Measurements from ENCODE around the gene DRC7. TPM values are rescaled to one million over a fixed set of nuclear protein-coding genes. Genes with fewer than 3 reads are reported as not detected.
"Not testable (repeated sequence)": the region's sequence is repeated elsewhere in the genome, so short reads cannot be mapped to it uniquely, and the experiment has no call there.

Gene DRC7
- polyA plus RNA-seq, 3 donors from 2014 or later = not detected

- Mint-ChIP-seq H3K4me3 (no peak overlapping the region), H3K36me3 (peaks cover 4 to 13% (median 12%) of the 10 kb centered on the region in 3 donors), H3K9me3 (no peaks in the 10 kb centered on the region), H3K27ac (no peak overlapping the region), H3K4me1 (no peaks in the 10 kb centered on the region), H3K27me3 (ENCODE audit: low read depth in 3 of 3) (peaks cover 0 to 4% (median 0%) of the 10 kb centered on the region in 3 donors)
- no peak for DNase-seq
These were observed 81.3 kb downstream of the DRC7 start for GRCh38 chr16:57775661-57776469.

GRCh38 chr16:57778658-57779057 is 84.1 kb downstream of the DRC7 start:
- no peaks in the 10 kb centered on the region for H3K4me1 Mint-ChIP-seq
- DNase-seq = no peak
- no peak overlapping the region for H3K27ac Mint-ChIP-seq
- H3K4me3 Mint-ChIP-seq = no peak overlapping the region
- H3K9me3 Mint-ChIP-seq = no peaks in the 10 kb centered on the region
- peaks cover 4 to 21% (median 12%) of the 10 kb centered on the region in 3 donors for H3K36me3 Mint-ChIP-seq
- no peaks in the 10 kb centered on the region for H3K27me3 Mint-ChIP-seq (ENCODE audit: low read depth in 3 of 3)

GRCh38 chr16:57779836-57780235 is 85.2 kb downstream of the DRC7 start:
- H3K27me3 Mint-ChIP-seq (ENCODE audit: low read depth in 3 of 3); H3K9me3 Mint-ChIP-seq; DNase-seq; H3K4me1 Mint-ChIP-seq; H3K27ac Mint-ChIP-seq; H3K4me3 Mint-ChIP-seq: not testable (repeated sequence)
- H3K36me3 Mint-ChIP-seq = peaks cover 4 to 21% (median 15%) of the 10 kb centered on the region in 3 donors

- no peaks in the 10 kb centered on the region for H3K4me1 Mint-ChIP-seq
- H3K27ac Mint-ChIP-seq = no peak overlapping the region
- peaks cover 4 to 21% (median 14%) of the 10 kb centered on the region in 3 donors for H3K36me3 Mint-ChIP-seq
- no peaks in the 10 kb centered on the region for H3K9me3 Mint-ChIP-seq
- no peak overlapping the region for H3K4me3 Mint-ChIP-seq
- peaks cover 0 to 2% (median 0%) of the 10 kb centered on the region in 3 donors for H3K27me3 Mint-ChIP-seq (ENCODE audit: low read depth in 3 of 3)
- DNase-seq = no peak
These were observed 86.7 kb downstream of the DRC7 start for GRCh38 chr16:57781349-57781740.

Other genes with a start within 250 kb of the DRC7 start
- 10 to 100 TPM; 65.9 to 98.5 (median 68.3) TPM for gene CIAPIN1, start 247.4 kb upstream of the DRC7 start, polyA plus RNA-seq
- 10 to 100 TPM; 14.6 to 30.3 (median 24.6) TPM for gene COQ9, start 247.3 kb upstream of the DRC7 start, polyA plus RNA-seq
- gene POLR2C, start 232.1 kb upstream of the DRC7 start, polyA plus RNA-seq = 10 to 100 TPM; 38.9 to 60.9 (median 41.6) TPM
- gene DOK4, start 208.3 kb upstream of the DRC7 start, polyA plus RNA-seq = 1 to 10 TPM; 2.2 to 3.2 (median 2.8) TPM
- gene CCDC102A, start 158.2 kb upstream of the DRC7 start, polyA plus RNA-seq = 10 to 100 TPM in 2 of 3 donors, 1 to 10 TPM in 1; 8.8 to 26.4 (median 13.9) TPM
- 100 to 1,000 TPM in 1 of 3 donors, 10 to 100 TPM in 2; 43.2 to 124 (median 77.4) TPM for gene ADGRG5, start 152.2 kb upstream of the DRC7 start, polyA plus RNA-seq
- 100 to 1,000 TPM; 218 to 784 (median 395) TPM for gene ADGRG1, start 66.2 kb upstream of the DRC7 start, polyA plus RNA-seq
- gene ADGRG3, start 26.5 kb upstream of the DRC7 start, polyA plus RNA-seq = 10 to 100 TPM; 13.1 to 18.4 (median 15.7) TPM
- gene KATNB1, start 41.0 kb downstream of the DRC7 start, polyA plus RNA-seq = 10 to 100 TPM; 21.6 to 43.9 (median 43.1) TPM
- gene KIFC3, start 107.7 kb downstream of the DRC7 start, polyA plus RNA-seq = 10 to 100 TPM in 2 of 3 donors, 1 to 10 TPM in 1; 5.1 to 13.6 (median 12.2) TPM